Eye (tissue), 1 donor: ENCODE results near the gene SEMA3F.

Experiments used
- DNase-seq: peaks from one replicate; pipeline ENCODE4 v3.0.0-alpha.2; 2015

SEMA3F gene

GRCh38 chr3:50132421-50133282, 22.5 kb upstream of the SEMA3F start:
- peak; percentile 38 for DNase-seq

- DNase-seq, result no peak
Observed at GRCh38 chr3:50133283-50133615, 21.9 kb upstream of the SEMA3F start.

- DNase-seq, result no peak
Observed at GRCh38 chr3:50134367-50134766, 20.8 kb upstream of the SEMA3F start.

GRCh38 chr3:50135964-50136363, 19.2 kb upstream of the SEMA3F start:
- no peak for DNase-seq

- DNase-seq, result peak; percentile 64
Observed at GRCh38 chr3:50136714-50137405, 18.3 kb upstream of the SEMA3F start.

DNA sequence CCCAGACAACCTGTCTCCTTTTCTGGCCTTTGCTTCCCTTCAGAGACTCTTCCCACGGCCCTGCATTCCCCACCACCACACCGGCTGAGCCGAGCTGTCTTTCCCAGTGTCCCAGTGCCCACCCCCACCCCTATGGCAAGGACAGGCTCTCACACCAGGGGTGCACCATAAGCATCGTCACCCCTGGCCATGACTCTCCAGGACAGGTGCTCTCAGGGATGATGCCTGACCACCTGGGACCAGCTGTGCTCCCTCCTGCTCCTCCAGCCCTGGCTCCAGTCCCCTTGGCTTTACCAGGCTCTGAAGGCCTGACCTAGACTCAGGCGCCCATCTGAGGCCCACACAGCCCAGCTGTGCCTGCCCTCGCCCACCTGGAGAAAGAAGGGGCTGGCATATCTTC, 17.6 kb upstream of the SEMA3F start:
- DNase-seq, result no peak

DNA sequence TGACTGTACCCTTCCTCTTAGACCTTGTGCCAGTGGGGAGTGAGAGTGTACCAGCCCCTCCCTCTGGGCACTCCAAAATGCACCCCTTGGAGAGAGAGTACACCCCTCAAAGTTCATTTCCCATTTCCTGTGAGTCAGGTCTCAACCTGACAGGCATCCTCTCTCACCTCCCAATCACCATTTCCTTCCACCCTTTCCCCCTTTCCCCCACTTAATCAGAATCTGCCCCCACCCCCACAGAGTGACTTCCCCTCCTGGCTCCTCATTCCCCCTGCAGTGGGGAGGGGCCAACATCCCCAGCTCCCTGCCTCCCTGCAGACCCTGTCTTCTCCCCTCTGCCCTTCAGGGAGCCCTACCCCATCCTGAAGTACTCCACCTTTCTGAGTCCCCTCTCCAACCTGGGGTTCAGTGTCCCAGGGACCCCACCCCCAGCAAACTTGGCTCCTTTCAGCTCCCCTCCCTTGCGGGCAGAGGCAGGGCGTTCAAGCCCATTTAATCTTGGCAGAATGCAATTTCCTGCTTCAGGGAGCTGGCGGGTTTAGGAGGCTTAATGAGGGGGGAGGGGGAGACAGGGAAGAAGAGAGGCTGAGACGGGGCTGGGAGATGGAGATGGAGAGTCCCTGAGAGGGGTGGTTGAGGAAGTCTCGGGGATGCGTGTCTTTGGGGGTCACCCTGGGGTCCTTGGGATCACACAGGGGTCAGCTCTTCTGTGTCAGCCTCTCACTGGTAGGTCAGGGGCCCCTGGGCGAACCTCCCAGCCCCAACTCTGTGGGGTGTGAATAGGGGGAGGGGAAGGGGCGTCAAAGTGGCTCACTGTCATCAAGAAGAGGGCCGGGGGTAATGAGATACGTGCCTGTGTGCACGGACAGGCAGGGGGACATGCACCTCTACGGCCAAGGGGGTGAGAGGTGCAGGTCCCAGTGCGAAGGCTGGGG, 16.6 kb upstream of the SEMA3F start:
- peak; percentile 93 for DNase-seq

- DNase-seq, result no peak
Observed at GRCh38 chr3:50139308-50139707, 15.8 kb upstream of the SEMA3F start.

GRCh38 chr3:50139718-50140423, 15.3 kb upstream of the SEMA3F start:
- no peak for DNase-seq

GRCh38 chr3:50140990-50141389, 14.1 kb upstream of the SEMA3F start:
- DNase-seq, result no peak

GRCh38 chr3:50146316-50146901, 8.7 kb upstream of the SEMA3F start:
- no peak for DNase-seq

DNA sequence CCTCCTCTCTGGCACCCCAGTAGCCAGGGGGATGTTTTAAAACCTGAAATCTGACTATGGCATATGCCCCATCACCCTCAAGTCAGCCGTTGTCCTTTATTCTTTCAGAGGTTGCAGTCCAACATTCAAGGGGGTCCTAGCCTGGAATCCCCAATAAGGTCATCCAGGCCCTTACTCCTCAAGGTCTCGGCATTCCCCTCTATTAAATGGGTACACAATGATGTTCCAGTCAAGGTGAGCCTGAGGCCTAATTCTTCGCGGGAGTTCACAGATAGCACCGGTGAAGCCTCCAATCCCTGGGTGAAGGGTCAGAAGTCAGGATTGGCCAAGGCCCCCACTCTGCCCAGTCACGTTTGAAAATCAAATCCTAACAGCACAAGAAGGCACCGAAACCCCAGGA, 8.1 kb upstream of the SEMA3F start:
- DNase-seq, result no peak

- no peak for DNase-seq
Observed at GRCh38 chr3:50147447-50147846, 7.7 kb upstream of the SEMA3F start.

DNA sequence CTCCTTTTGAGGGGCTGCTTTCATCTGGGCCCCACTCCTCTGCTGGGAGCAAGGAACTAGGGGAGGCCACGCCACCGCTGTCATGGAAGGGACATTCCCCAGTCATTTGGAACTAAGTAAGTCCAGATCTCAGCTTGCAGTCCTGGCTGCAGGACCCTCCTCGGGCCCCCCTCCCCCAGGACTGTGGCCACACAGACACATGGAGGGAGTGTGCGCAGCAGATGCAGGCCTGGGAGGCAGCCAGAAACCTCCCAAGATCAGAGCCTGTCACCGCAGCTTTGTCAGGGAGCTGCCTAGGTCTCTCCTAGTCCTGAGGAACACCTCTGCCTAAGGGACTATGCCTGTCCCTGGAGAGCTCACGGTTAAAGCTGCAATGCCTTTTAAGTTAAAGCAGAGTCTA, 7.3 kb upstream of the SEMA3F start:
- DNase-seq, result peak; percentile 69

DNA sequence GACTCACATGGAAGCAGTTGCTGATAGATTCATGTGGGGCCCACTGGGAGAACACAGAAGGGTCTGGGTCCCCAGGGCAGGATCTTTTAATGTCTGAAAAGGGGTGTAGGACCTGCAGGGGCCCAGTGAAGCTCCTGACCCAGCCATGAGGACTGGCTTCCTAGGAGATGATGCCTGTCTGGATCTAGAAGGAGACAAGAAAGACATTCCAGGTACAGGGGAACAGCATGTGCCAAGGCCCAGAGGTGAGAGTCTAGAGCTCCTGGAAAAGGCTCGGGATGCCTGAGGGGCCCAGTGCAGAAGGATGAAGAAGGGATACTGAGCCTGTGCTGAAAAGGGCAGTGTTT, 4.7 kb upstream of the SEMA3F start:
- no peak for DNase-seq

DNA sequence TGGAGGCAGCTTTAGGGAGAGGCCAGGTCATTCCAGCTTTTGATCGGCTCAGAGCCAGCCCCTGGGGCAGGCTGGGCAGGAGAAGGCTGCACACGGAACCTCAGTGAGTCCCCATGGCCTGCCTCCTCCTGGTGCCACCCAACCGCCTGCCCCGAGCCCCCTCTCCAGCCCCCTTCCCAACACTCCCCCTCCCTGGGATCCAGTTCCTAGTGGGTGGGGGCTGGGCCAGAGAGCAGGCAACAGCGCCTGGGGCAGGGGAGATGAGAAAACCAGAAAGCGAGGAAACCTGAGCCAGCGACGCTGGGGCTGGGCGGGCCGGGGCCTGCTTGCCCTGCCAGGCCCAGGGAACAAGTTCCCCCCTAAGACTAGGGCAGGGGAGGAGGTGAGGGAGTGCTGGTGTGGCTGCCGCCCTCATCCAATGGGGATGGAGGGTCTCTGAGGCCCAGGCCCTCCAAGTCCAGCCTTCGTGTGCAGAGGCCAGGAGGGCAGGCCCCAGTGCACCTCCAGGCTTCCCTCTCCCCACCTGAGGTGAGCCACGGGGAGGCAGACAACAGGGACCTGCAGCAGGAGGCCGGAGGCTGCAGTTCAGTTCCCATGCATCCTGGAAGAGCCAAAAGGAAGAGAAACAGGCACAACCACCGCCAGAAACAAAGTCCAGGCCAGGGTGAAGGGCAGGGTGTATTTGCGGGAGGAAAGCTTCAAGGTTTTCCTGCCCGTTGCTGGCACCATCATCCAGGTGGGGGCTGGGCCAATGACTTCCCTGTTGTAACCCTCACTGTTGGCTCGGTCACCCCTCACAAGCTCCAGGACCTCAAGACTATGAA, 4.0 kb upstream of the SEMA3F start:
- peak; percentile 88 for DNase-seq

GRCh38 chr3:50151728-50152127, 3.4 kb upstream of the SEMA3F start:
- DNase-seq, result no peak

GRCh38 chr3:50153782-50154475, 1.2 kb upstream of the SEMA3F start:
- no peak for DNase-seq

- DNase-seq, result peak; percentile 75
Observed at GRCh38 chr3:50154476-50154839, 666 bp upstream of the SEMA3F start.

DNA sequence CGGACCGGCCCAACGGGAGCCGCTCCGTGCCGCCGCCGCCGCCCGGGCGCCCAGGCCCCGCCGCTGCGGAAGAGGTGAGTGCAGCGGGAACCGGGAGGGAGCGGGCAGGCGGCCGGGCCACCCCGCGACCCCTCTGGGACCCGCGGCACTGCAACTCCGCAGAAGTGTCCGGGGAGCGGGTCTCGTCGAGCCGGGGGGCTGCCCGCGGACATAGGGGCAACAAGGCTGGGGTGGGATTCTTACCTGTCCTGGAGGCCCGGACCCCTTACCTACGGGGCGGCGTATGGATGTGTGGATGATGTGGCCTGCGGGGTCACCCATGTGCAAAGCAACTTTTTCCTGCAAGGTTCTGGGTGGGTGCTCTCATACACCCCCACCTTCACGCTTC, 361 bp downstream of the SEMA3F start:
- DNase-seq, result no peak

DNA sequence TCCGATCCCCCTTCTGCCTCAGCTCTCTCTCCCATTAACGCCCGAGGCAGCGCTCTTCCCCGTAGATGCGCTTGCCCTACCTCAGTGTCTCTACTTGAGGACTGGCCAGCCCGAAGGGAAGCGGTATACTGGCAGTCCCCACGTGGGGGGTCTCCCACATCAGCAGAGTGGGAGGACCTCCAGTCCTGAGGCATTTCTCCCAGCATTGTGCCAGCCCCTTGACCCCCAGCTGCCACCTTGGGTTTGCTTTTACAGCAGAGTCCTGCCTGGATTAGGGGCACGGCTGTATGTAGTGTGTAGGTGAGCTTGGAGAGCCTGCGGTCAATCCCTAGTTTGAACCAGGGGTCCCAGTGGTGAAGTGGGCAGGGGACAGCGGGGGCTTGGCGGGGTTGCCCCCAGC, 767 bp downstream of the SEMA3F start:
- peak; percentile 77 for DNase-seq
